GM12878 (cell line): ENCODE data around the gene YIPF5. TPM values are rescaled to one million over a fixed set of nuclear protein-coding genes. Genes with fewer than 3 reads are reported as not detected.

Experiments used
- ATAC-seq: fragments of 200-7000 bp; cut with Tn5 transposase; 3 replicates; pipeline ENCODE4 v1.9.1; 2020; ENCODE audit warnings: mild to moderate bottlenecking, moderate library complexity
- BruUV-seq: library from RNA; stranded (reverse); fragments of 400-500 nt; replicated peaks from 2 replicates; lab custom pipeline; 2021; lab: Mats Ljungman, UMichigan
- CTCF ChIA-PET: fragments of 300-600 bp; sonication (Branson Sonifier 250); formaldehyde crosslinking; extraction: SDS; loops from one replicate; lab custom pipeline; 2021; ENCODE audit warnings: inconsistent platforms; lab: Yijun Ruan, JAX
- POLR2A ChIA-PET: fragments of 350-600 bp; formaldehyde crosslinking; extraction: SDS; loops from one replicate; lab custom pipeline; 2021; ENCODE audit warnings: inconsistent platforms; lab: Charles Lee
- RAD21 ChIA-PET: fragments of 300-600 bp; sonication (Branson Sonifier 250); formaldehyde crosslinking; loops from one replicate; lab custom pipeline; 2023; ENCODE audit warnings: antibody characterized with exemption; ENCODE audit not compliant: unreplicated experiment; lab: Charles Lee
- SMC1A ChIA-PET: fragments of 300-600 bp; sonication (Branson Sonifier 250); formaldehyde crosslinking; loops from one replicate; lab custom pipeline; 2023; ENCODE audit not compliant: unreplicated experiment, uncharacterized antibody; lab: Charles Lee
- DNase-seq: peaks from one replicate; pipeline ENCODE4 v3.0.0-alpha.2; 2011; ENCODE audit warnings: low read depth, low spot score
- FAIRE-seq: peaks from 3 replicates; lab custom pipeline; 2011; peaks lifted over from hg19 to GRCh38; lab: Jason Lieb, UNC
- H2AFZ ChIP-seq: 2 replicates; pipeline ENCODE4 v1.6.0; 2011; ENCODE audit warnings: low read depth, low read length, control low read depth; ENCODE audit not compliant: control insufficient read depth
- H3K27ac ChIP-seq: 2 replicates; pipeline ENCODE4 v1.5.1; 2011; ENCODE audit warnings: control low read depth; ENCODE audit not compliant: control insufficient read depth, insufficient read depth
- H3K27me3 ChIP-seq, 2 experiments: replicated peaks in 1 of 2; 2 replicates each; pipeline versions ENCODE4 v1.6.0 to v1.6.1; 2011; ENCODE audit warnings: low read length in 1 of 2; ENCODE audit not compliant: control insufficient read depth in 2 of 2, insufficient read depth in 2 of 2
- H3K36me3 ChIP-seq, 2 experiments: 2 replicates each; pipeline ENCODE4 v1.5.1; 2011; ENCODE audit warnings: low read length in 1 of 2; ENCODE audit not compliant: control insufficient read depth in 2 of 2, insufficient read depth in 2 of 2
- H3K4me1 ChIP-seq: 2 replicates; pipeline ENCODE4 v1.6.1; 2011; ENCODE audit warnings: mild to moderate bottlenecking, low read length, moderate library complexity, mixed read lengths; ENCODE audit not compliant: control insufficient read depth, insufficient read depth
- H3K4me2 ChIP-seq: 2 replicates; pipeline ENCODE4 v1.6.0; 2011; ENCODE audit warnings: control low read depth; ENCODE audit not compliant: control insufficient read depth, insufficient read depth
- H3K4me3 ChIP-seq: fragments of 200-600 bp; sonication (generic); 2 replicates; pipeline ENCODE4 v1.5.1; 2016
- H3K79me2 ChIP-seq: 2 replicates; pipeline ENCODE4 v1.6.0; 2011; ENCODE audit warnings: low read length; ENCODE audit not compliant: control insufficient read depth, insufficient read depth
- H3K9ac ChIP-seq: 2 replicates; pipeline ENCODE4 v1.8.0; 2011; ENCODE audit warnings: low read length, control low read depth, mixed read lengths; ENCODE audit not compliant: control insufficient read depth, insufficient read depth
- H3K9me3 ChIP-seq: replicated peaks from 3 replicates; pipeline ENCODE4 v1.5.1; 2011; ENCODE audit warnings: mild to moderate bottlenecking, low read length; ENCODE audit not compliant: control insufficient read depth, insufficient read depth
- H4K20me1 ChIP-seq: 2 replicates; pipeline ENCODE4 v1.6.0; 2011; ENCODE audit not compliant: control insufficient read depth, insufficient read depth
- ATF3 ChIP-seq: IDR thresholded peaks from 2 replicates; pipeline ENCODE4 v1.6.1; 2011; ENCODE audit warnings: low read depth, mild to moderate bottlenecking, low read length, moderate library complexity, borderline replicate concordance; ENCODE audit errors: extremely low read depth
- MLLT1 ChIP-seq: fragments of 450-650 bp; IDR thresholded peaks from 2 replicates; pipeline ENCODE4 v1.6.1; 2016; ENCODE audit warnings: mild to moderate bottlenecking
- MYB ChIP-seq: fragments of 150-350 bp; IDR thresholded peaks from 2 replicates; pipeline ENCODE4 v1.6.1; 2014; ENCODE audit warnings: mild to moderate bottlenecking, low read depth, low read length, borderline replicate concordance
- RAD51 ChIP-seq: fragments of 450-650 bp; IDR thresholded peaks from 2 replicates; pipeline ENCODE4 v1.6.1; 2016; ENCODE audit warnings: moderate library complexity, mild to moderate bottlenecking, inconsistent platforms
- SIX5 ChIP-seq: IDR thresholded peaks from 2 replicates; pipeline ENCODE4 v1.6.1; 2011; ENCODE audit warnings: mild to moderate bottlenecking, low read depth, low read length, moderate library complexity; ENCODE audit not compliant: severe bottlenecking
- SREBF1 ChIP-seq: IDR thresholded peaks from 2 replicates; pipeline ENCODE4 v1.6.1; 2012; ENCODE audit warnings: mild to moderate bottlenecking, low read length
- WGBS: methylation state at CpG from one replicate; pipeline ENCODE4 v1.1.6; 2016; ENCODE audit warnings: low lambda C conversion rate; ENCODE audit not compliant: insufficient replicate concordance, insufficient coverage; ENCODE audit errors: missing lambda C conversion rate; 5-methylcytosine and 5-hydroxymethylcytosine counted together
- in situ Hi-C: fragments of 300-500 bp; cut with MboI; formaldehyde crosslinking; loops from 9 replicates; pipeline ENCODE4 v1.14.3; 2018; ENCODE audit warnings: mixed read lengths
- intact Hi-C: fragments of 100-400 bp; cut with micrococcal nuclease; formaldehyde crosslinking; loops from one replicate; pipeline ENCODE4 v1.14.2; 2022; ENCODE audit not compliant: unreplicated experiment
- polyA plus RNA-seq, 11 experiments: library from polyadenylated mRNA; depleted of rRNA in 4 of 11; unstranded in 6 of 11; stranded (reverse) in 5 of 11; fragments of >200 nt; fragmentation: Nextera tagmentation in 4 of 11; fragmentation: Illumina TruSeq in 1 of 11; extraction: Ambion mirVana in 4 of 11; extraction: Trizol in 1 of 11; gene quantifications; 1 replicate in 1 of 11; 2 replicates in 10 of 11; pipeline versions ENCODE4 v1.2.1 to v1.2.3, GENCODE V29; 2011 to 2016; ENCODE audit warnings: inconsistent platforms in 2 of 11, missing spikeins in 2 of 11, low read depth in 1 of 11
- total RNA-seq, 4 experiments: library from RNA; depleted of rRNA in 3 of 4; stranded (reverse); fragments of >200 nt in 3 of 4; fragmentation: Illumina TruSeq in 1 of 4; extraction: Trizol in 1 of 4; gene quantifications; 2 replicates each; pipeline versions ENCODE4 v1.2.1 to v1.2.3, GENCODE V29; 2013 to 2021

YIPF5 gene
- total and polyA plus RNA-seq, 10 of the 15 experiments (the other 5 are each of a cell fraction or from before 2014, with no cell fraction given), result 19.5 to 50.4 (median 34.3) TPM

- Histone ChIP-seq H3K4me1 (peaks cover 42% of the 10 kb centered on the region), H3K36me3 (no peaks in the 10 kb centered on the region), H3K9ac (no peak overlapping the region; the same call in 1 of the 2 replicates), H3K9me3 (no peaks in the 10 kb centered on the region; the same call in 1 of the 3 replicates), H3K27me3 (no peaks in the 10 kb centered on the region), H3K4me3 (no peak overlapping the region), H3K4me2 (peak overlapping the region; percentile 78), H2AFZ (peak overlapping the region; percentile 93), H4K20me1 (no peaks in the 10 kb centered on the region), H3K27ac (peak overlapping the region; percentile 73), H3K79me2 (no peaks in the 10 kb centered on the region)
- BruUV-seq, result no TSS peak
- WGBS, result 91% methylated on average over 3 of the region's 3 CpGs
- TF ChIP-seq ATF3 (no peak), MLLT1 (peak; percentile 88), MYB (no peak), RAD51 (no peak), SREBF1 (no peak), SIX5 (no peak)
- intact Hi-C loops (loop anchor here (5.0 kb wide), 2 partner anchors 214 to 1269 kb away; no protein-coding TSS in a partner anchor), in situ Hi-C loops (no loop called here)
- CTCF ChIA-PET, result interaction anchor here (0.6 to 3.7 kb wide), 31 partner anchors 10 to 1535 kb away, joined by 3 to 36 read pairs (median 4); partner anchors contain the start of genes KCTD16 and YIPF5
- FAIRE-seq (no peak), ATAC-seq (no peak), DNase-seq (no peak)
- SMC1A ChIA-PET, result interaction anchor here (0.6 to 4.5 kb wide), 23 partner anchors 8 to 1334 kb away, joined by 3 to 37 read pairs (median 3); partner anchors contain the start of genes KCTD16 and YIPF5
- RAD21 ChIA-PET, result interaction anchor here (0.6 to 4.4 kb wide), 15 partner anchors 11 to 1271 kb away, joined by 3 to 34 read pairs (median 3); partner anchors contain the start of genes KCTD16 and YIPF5
- POLR2A ChIA-PET, result no interaction called here
These were observed 21.1 kb upstream of the YIPF5 start for GRCh38 chr5:144191531-144191930.
